IPS DF 4.7 (cell line): ENCODE measurements around the gene RASA3.
"Not testable (repeated sequence)": the region's sequence is repeated elsewhere in the genome, so short reads cannot be mapped to it uniquely, and the experiment has no call there.

Source experiments
- DNase-seq: peaks from one replicate; pipeline ENCODE4 v3.0.0-alpha.2; 2013; ENCODE audit warnings: low spot score; ENCODE audit errors: extremely low read depth

The RASA3 gene

GRCh38 chr13:114082849-114083645 lies 49.4 kb downstream of the RASA3 start:
- DNase-seq, result no peak

GRCh38 chr13:114081761-114082681 lies 50.4 kb downstream of the RASA3 start:
- DNase-seq, result no peak

DNA sequence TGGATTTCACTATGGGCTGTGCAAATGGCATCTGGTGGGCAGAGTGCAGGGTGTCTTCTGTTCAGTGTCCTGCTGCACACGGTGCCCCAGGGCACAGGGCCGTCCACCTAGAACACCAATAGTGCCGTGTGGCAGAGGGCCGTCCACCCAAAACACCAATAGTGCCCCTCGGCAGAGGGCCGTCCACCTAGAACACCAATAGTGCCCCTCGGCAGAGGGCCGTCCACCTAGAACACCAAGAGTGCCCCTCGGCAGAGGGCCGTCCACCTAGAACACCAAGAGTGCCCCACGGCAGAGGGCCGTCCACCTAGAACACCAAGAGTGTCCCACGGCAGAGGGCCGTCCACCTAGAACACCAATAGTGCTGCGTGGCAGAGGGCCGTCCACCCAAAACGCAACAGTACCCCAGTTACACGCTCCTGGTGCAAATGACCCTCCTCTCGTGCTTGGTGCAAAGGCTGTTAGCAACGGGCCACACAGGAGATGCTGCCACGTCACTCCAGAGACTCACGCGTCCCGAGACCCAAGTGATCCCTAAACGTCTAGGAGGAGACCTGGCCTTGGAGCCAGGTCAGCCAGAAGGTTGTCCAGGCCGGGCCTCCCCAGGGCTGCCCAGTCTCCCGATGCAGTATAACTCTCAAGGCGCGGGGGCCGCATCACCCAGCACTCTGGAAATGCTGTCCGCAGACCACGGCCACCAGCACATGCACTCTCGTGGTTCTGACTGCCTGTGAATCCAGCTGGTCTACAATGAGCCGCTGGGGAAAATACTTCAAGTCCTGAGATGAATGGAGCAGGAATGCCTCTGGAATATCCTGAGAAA lies 51.5 kb downstream of the RASA3 start:
- DNase-seq, result no peak

- no peak for DNase-seq
These were observed 52.6 kb downstream of the RASA3 start for GRCh38 chr13:114079601-114080536.

DNA sequence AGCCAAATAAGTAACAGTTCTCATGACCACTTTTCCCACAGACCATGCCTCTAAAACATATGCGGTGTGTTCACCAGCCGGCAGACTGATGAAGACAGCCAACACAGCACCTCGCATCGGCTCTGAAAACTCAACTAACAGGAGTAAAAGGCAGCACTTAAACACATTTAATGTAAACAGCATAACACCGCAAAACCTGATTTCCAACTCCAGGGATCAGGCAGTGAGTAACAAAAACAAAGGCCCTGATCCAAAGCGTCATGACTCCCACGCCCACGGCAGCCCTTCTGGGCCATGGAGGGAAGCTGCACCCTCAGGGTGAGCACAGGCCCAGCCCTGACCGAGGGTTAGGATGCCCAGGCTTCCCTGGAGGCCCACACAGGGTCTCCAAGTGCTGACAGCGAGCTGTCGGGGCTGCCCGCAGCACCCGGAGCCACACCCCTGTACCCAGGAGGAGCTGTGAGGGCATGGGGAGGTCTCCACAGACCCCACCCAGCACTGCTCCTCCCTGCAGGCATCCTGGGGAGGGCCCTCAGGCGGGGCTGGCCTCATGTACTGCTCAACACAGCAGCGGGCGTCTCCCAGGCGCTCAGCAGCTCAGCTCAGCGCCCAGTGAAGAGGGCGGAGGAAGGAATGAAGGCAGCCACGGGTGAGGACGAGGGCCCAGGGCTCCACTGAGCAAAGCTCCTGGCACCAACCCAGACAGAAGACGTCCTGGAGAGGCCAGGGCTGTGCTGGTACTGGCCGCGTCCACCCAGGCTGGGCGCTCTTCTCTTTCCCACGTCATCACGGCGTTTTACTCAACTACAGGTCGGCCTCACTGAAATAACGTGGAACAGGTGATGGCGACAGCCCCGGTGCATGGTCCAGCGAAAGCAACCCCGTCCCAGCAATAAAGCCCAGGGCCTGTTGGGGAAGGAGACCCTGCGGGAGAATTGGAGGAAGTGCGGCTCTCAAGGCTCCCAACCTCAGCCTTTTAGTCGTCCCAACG lies 53.7 kb downstream of the RASA3 start:
- no peak for DNase-seq

- no peak for DNase-seq
These were observed 54.5 kb downstream of the RASA3 start for GRCh38 chr13:114077933-114078325.

GRCh38 chr13:114077099-114077932 lies 55.1 kb downstream of the RASA3 start:
- DNase-seq, result no peak

- no peak for DNase-seq
These were observed 55.9 kb downstream of the RASA3 start for GRCh38 chr13:114076329-114077090.

GRCh38 chr13:114075811-114076210 lies 56.6 kb downstream of the RASA3 start:
- not testable (repeated sequence) for DNase-seq

GRCh38 chr13:114074671-114075315 lies 57.6 kb downstream of the RASA3 start:
- no peak for DNase-seq

DNA sequence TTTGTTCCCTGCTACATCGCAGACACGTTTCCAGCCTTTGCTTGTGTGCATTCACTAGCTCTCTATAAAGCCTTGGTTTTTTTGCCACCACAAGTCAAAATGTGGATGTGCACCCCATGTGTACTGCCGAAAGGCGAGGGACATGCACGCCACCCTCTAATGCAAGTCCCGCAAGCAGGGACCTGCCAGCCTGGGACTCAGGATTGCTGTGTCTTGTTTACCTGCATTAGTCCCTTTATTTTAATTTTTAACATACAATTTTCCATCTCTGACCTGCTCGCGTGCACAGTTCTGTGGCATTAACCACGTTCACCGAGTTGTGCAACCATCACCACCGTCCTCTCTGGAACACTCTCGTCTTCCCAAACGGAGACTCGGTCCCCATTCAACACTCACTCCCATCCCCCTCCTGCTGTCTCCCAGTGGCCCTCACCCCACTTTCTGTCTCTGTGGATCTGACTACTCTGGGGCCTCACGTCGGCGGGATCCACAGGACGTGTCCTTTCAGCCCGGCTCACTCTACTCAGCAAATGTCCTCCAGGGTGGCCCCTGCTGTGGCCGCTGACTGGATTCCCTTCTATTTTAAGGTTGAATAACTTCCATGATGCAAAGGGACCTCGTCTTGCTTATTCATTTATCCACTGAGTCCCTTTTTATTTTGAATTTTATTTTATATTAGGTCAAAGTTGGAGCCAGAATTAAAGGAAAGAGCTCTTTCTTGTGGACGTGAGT lies 58.4 kb downstream of the RASA3 start:
- no peak for DNase-seq

- DNase-seq, result no peak
These were observed 60.0 kb downstream of the RASA3 start for GRCh38 chr13:114072421-114072820.

- no peak for DNase-seq
These were observed 60.4 kb downstream of the RASA3 start for GRCh38 chr13:114071991-114072390.

- no peak for DNase-seq
These were observed 61.0 kb downstream of the RASA3 start for GRCh38 chr13:114071410-114071809.

DNA sequence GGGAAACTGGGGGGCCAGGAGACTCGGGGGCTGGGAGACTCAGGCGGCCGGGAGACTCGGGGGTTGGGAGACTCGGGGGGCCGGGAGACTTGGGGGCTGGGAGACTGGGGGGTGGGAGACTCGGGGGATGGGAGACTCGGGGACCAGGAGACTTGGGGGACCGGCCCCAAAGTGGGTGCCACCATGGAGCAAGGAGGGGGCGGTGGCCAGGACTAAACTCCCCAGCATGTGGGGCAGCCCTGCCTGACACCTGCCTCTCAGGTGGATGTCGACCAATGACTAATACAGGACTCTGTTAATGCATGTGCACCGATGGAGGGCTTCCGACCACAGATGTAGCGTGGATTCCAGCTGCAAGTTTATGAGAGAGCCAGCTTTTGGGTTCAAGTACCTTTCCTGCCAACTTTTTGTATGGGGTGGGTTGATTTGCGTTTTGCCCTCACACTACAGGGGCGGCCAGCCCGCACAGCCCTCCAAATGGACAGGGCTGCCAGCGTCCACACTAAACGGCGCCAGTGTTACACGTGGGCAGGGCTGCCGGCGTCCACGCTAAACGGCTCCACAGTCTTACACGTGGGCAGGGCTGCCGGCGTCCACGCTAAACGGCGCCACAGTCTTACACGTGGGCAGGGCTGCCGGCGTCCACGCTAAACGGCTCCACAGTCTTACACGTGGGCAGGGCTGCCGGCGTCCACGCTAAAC lies 62.2 kb downstream of the RASA3 start:
- DNase-seq, result no peak
